ENCODE results near the gene ZBTB16. TPM values are rescaled to one million over a fixed set of nuclear protein-coding genes. Genes with fewer than 3 reads are reported as not detected.

The ZBTB16 gene, protein sequence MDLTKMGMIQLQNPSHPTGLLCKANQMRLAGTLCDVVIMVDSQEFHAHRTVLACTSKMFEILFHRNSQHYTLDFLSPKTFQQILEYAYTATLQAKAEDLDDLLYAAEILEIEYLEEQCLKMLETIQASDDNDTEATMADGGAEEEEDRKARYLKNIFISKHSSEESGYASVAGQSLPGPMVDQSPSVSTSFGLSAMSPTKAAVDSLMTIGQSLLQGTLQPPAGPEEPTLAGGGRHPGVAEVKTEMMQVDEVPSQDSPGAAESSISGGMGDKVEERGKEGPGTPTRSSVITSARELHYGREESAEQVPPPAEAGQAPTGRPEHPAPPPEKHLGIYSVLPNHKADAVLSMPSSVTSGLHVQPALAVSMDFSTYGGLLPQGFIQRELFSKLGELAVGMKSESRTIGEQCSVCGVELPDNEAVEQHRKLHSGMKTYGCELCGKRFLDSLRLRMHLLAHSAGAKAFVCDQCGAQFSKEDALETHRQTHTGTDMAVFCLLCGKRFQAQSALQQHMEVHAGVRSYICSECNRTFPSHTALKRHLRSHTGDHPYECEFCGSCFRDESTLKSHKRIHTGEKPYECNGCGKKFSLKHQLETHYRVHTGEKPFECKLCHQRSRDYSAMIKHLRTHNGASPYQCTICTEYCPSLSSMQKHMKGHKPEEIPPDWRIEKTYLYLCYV
- 31.9 TPM for total RNA-seq

DNA sequence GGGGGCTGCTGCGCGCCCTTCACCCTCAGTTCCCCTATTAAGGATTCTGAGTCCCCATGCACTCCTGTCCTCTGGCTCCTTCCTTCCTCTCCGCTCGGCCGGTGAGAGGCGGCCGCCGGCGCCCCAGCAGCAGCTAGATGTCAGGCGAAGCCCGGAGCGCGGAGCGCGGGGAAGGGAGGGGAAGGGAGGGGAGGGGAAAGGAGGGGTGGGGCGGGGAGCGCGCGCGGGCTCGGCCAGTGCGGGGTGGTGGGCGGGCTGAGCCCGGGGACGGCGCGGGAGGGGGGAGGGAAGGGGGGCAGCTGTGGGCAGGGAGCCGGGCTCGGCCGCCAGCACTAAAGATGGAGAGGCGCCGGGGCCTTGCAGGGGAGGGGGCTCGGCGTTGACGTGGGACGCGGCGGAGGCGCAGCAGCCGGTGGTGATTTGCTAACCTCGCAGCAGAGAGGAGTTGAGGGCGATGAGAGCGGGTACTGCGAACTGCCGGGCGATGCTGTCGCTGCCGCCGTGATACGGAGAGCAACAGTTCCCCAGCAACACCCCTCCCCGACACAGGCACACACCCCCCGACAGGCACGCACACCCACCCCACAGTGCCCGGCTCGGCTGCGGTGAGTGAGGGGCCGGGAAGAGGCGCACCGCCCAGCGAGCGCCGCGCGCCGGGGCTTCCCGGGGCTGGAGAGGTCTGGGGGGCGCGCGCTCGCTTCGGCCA, at the start of gene ZBTB16:
ZBTB16 (plus strand) TSS at position 434 of the 706 bp plus-strand sequence. CDS start 3,590 bp downstream, outside the sequence.

DNA sequence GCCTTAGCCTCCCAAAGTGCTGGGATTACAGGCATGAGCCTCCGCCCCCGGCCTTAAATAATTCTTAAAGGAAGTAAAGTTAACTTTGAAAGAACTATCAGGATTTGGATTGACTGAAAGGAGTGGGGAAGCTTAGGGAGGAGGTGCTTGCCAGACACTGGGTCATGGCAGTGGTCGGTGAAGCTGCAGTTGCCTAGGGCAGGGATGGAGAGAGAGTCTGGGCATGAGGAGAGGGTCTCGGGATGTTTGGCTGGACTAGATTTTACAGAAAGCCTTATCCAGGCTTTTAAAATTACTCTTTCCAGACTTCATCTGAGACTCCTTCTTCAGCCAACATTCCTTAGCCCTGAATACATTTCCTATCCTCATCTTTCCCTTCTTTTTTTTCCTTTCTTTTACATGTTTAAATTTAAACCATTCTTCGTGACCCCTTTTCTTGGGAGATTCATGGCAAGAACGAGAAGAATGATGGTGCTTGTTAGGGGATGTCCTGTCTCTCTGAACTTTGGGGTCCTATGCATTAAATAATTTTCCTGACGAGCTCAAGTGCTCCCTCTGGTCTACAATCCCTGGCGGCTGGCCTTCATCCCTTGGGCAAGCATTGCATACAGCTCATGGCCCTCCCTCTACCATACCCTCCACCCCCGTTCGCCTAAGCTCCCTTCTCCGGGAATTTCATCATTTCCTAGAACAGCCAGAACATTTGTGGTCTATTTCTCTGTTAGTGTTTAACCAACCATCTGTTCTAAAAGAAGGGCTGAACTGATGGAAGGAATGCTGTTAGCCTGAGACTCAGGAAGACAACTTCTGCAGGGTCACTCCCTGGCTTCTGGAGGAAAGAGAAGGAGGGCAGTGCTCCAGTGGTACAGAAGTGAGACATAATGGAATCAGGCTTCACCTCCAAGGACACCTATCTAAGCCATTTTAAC, 236.4 kb downstream of the ZBTB16 start, which contains the start of gene NNMT:
NNMT (plus strand) TSS at position 724 of the 929 bp plus-strand sequence; CDS start at position 882, 158 bp downstream.

Other genes with a start within 250 kb of the ZBTB16 start
- gene USP28, start 184.1 kb upstream of the ZBTB16 start, total RNA-seq, result 56.3 TPM
- gene HTR3B, start 154.9 kb upstream of the ZBTB16 start, total RNA-seq, result not detected
- gene HTR3A, start 84.6 kb upstream of the ZBTB16 start, total RNA-seq, result 0.18 TPM
- 14.5 TPM for gene NNMT, start 236.7 kb downstream of the ZBTB16 start, total RNA-seq

All from metanephros (tissue), 1 donor.